Bronchial epithelial cell (primary cell): ENCODE measurements around the gene ADAMTS2. TPM values are rescaled to one million over a fixed set of nuclear protein-coding genes. Genes with fewer than 3 reads are reported as not detected.
"Not testable (repeated sequence)": the region's sequence is repeated elsewhere in the genome, so short reads cannot be mapped to it uniquely, and the experiment has no call there.

Source experiments
- DNase-seq: peaks from one replicate; pipeline ENCODE4 v3.0.0-alpha.2; 2010; ENCODE audit warnings: low read depth
- FAIRE-seq: peaks from 2 replicates; lab custom pipeline; 2011; peaks lifted over from hg19 to GRCh38; lab: Jason Lieb, UNC
- H3K27me3 ChIP-seq: 2 replicates; pipeline ENCODE4 v1.5.1; 2011; ENCODE audit warnings: low read length; ENCODE audit not compliant: control insufficient read depth, insufficient read depth
- H3K36me3 ChIP-seq: 2 replicates; pipeline ENCODE4 v1.5.1; 2011; ENCODE audit warnings: low read length; ENCODE audit not compliant: control insufficient read depth, insufficient read depth
- H3K4me3 ChIP-seq: 2 replicates; pipeline ENCODE4 v1.5.1; 2011; ENCODE audit warnings: mild to moderate bottlenecking, low read depth, low read length, control low read depth
- CTCF ChIP-seq: IDR thresholded peaks from 2 replicates; pipeline ENCODE4 v1.5.1; 2011; ENCODE audit warnings: mild to moderate bottlenecking, moderate library complexity, low read length, control low read depth, inconsistent platforms; ENCODE audit not compliant: insufficient read depth, severe bottlenecking
- total RNA-seq: library from RNA; depleted of rRNA; stranded (reverse); fragments of >200 nt; gene quantifications from 2 replicates; pipeline ENCODE4 v1.2.1, GENCODE V29; 2014

Gene ADAMTS2
- total RNA-seq, 1 donor from 2014 or later: 0.26 TPM

- Histone ChIP-seq H3K36me3 (no peaks in the 10 kb centered on the region), H3K4me3 (no peak overlapping the region), H3K27me3 (no peaks in the 10 kb centered on the region)
- DNase-seq (no peak), FAIRE-seq (no peak)
- no peak for TF ChIP-seq CTCF
These were observed 127.0 kb downstream of the ADAMTS2 start for GRCh38 chr5:179217956-179218942.

DNA sequence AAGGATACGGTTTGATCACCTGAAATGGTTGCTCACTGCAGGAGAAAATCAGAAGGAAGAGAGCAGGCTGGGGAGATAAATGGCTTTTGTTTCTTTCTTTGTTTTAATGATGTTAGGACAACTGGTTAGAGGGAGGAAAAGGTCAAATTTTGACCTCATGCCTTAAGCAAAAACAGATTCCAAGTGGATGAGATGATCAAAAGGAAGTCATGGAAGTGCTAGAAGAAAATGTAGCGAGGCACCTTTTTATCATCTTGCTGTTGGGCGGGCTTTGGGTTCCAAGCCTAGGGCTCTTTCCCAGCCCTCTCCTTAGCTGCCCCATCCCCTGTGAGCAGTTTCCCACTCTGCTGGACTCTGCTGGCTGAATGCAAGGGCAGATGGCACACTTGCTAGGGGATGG is 127.9 kb downstream of the ADAMTS2 start:
- DNase-seq: no peak
- Histone ChIP-seq H3K36me3 (no peaks in the 10 kb centered on the region), H3K4me3 (no peak overlapping the region), H3K27me3 (no peaks in the 10 kb centered on the region)
- no peak for FAIRE-seq
- no peak for TF ChIP-seq CTCF

DNA sequence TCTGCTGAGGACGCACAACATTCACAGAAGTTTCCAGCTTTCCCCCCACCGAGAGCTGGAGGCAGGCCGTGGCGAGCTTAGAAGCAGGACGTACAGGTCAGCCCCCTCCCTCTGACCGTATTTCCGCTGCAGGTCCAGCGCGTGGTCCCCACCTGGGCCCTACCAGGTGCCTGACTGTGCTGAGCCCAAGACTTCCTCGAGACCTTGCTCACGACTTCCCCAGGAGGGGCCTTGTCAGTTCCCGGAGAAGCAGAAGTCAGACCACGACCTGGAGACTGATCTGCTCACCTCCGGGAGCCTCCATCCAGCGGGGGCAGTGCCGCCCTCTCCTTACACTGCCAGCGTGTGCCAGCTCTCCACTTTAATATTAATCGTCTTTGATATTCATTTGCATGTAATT is 128.9 kb downstream of the ADAMTS2 start:
- H3K4me3 ChIP-seq, H3K27me3 ChIP-seq, FAIRE-seq, H3K36me3 ChIP-seq, DNase-seq: not testable (repeated sequence)

DNA sequence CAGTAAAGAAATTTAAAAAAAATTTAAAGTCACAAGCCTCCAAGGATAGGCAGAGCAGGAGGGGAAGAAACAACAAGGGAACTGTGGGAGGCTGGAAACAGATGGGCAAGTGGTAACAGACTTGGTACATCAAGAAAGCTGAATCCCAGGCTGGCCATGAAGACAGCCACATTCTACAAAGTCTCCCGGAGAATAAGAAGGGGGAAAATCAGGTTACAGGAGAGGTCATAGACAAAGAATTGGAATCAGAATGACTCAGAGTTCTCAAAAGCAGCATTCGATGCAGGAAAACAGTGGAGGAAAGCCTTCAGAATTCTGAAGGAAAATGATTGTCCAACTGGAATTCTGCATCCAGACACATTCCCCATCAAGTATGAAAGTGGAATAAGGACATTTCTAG is 129.7 kb downstream of the ADAMTS2 start:
- Histone ChIP-seq H3K36me3 (no peaks in the 10 kb centered on the region), H3K4me3 (no peak overlapping the region), H3K27me3 (no peaks in the 10 kb centered on the region)
- no peak for TF ChIP-seq CTCF
- FAIRE-seq (no peak), DNase-seq (no peak)

DNA sequence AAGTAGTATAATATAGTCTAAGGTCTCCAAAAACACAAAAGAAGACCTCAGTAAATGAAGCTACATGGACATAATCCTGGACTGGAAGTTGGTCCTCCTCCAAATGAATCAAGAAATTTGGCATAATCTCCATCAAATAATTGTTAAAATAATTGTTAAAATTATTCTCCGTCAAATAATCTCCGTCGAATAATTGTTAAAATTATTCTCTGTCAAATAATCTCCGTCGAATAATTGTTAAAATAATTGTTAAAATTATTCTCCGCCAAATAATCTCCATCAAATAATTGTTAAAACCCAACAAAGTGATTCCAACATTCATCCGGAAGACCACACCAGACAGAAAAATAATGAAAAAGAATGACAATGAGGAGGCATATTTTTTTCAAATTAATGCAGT is 130.6 kb downstream of the ADAMTS2 start:
- Histone ChIP-seq H3K27me3 (no peaks in the 10 kb centered on the region), H3K36me3 (no peaks in the 10 kb centered on the region), H3K4me3 (no peak overlapping the region)
- DNase-seq (no peak), FAIRE-seq (no peak)
- no peak for TF ChIP-seq CTCF

DNA sequence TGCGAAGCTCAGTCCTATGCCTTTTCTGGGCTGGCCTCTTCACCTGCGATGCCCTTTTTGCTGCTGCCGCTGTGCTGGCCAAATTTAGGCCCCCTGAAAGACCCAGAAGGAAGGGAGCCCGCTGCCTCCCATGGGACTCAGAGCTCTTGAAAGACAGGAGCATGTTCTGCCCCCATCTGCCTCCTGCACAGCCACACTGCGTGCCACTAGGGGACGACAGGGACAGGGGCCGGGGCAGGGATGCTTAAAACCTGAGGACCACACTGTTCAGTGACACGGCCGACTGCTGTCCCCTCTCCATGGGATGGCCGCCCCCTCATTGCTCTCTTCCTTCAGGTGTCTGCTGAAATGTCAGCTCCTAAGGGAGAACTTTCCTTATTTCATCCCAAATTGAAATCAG is 132.4 kb downstream of the ADAMTS2 start:
- Histone ChIP-seq H3K36me3 (no peaks in the 10 kb centered on the region), H3K27me3 (no peaks in the 10 kb centered on the region), H3K4me3 (no peak overlapping the region)
- TF ChIP-seq CTCF: no peak
- no peak for FAIRE-seq
- DNase-seq: no peak
